GM12873 (cell line): ENCODE results near the gene SEC31B.
A peak's percentile ranks its signal among the peaks of the same experiment; 100 is the strongest.

Experiments
- CTCF ChIP-seq: IDR thresholded peaks from 2 replicates; pipeline ENCODE4 v1.5.1; 2012; ENCODE audit warnings: low read depth, mild to moderate bottlenecking, moderate library complexity, low read length, control low read depth; ENCODE audit not compliant: insufficient read depth; ENCODE audit errors: missing control alignments

The SEC31B gene

GRCh38 chr10:100482181-100482833 lies 37.4 kb downstream of the SEC31B start:
- peak; percentile 88 for TF ChIP-seq CTCF

GRCh38 chr10:100481462-100482081 lies 38.1 kb downstream of the SEC31B start:
- TF ChIP-seq CTCF = no peak

- no peak for TF ChIP-seq CTCF
Measured at GRCh38 chr10:100480002-100480401, 39.7 kb downstream of the SEC31B start.

GRCh38 chr10:100479037-100479436 lies 40.6 kb downstream of the SEC31B start:
- no peak for TF ChIP-seq CTCF

GRCh38 chr10:100477970-100478369 lies 41.7 kb downstream of the SEC31B start:
- TF ChIP-seq CTCF = no peak

- TF ChIP-seq CTCF = no peak
Measured at GRCh38 chr10:100470367-100470766, 49.3 kb downstream of the SEC31B start.

GRCh38 chr10:100469756-100470155 lies 49.9 kb downstream of the SEC31B start:
- no peak for TF ChIP-seq CTCF
